ENCODE data around the gene GRM7. TPM values are rescaled to one million over a fixed set of nuclear protein-coding genes. Genes with fewer than 3 reads are reported as not detected.
A peak's percentile ranks its signal among the peaks of the same experiment; 100 is the strongest.

The GRM7 gene
- total and polyA plus RNA-seq, 9 donors: 0.18 to 0.85 (median 0.26) TPM; not detected in 3

- Histone ChIP-seq H3K36me3 (no peaks in the 10 kb centered on the region), H3K9me3 (no peaks in the 10 kb centered on the region), H3K27ac (no peak overlapping the region), H3K4me1 (ENCODE audit: insufficient read depth) (no peaks in the 10 kb centered on the region), H3K4me3 (no peak overlapping the region), H3K27me3 (peaks cover 2% of the 10 kb centered on the region)
- WGBS, 3 donors: 74 to 84% (median 81%) methylated on average over 3 of the region's 3 CpGs
- DNase-seq: no peak
- TF ChIP-seq EP300 (IDR thresholded peaks at IDR 0.05): no peak
- no peak for TF ChIP-seq POLR2A (IDR thresholded peaks at IDR 0.05)
- no peak for TF ChIP-seq CTCF (IDR thresholded peaks at IDR 0.05)
- intact Hi-C loops (cut with DNase I): no loop called here
Measured at GRCh38 chr3:6912240-6912639, 51.3 kb downstream of the GRM7 start.

- DNase-seq: no peak
- intact Hi-C loops (cut with DNase I): no loop called here
- Histone ChIP-seq H3K4me3 (no peak overlapping the region), H3K27me3 (peaks cover 2% of the 10 kb centered on the region), H3K36me3 (no peaks in the 10 kb centered on the region), H3K9me3 (no peaks in the 10 kb centered on the region), H3K4me1 (ENCODE audit: insufficient read depth) (no peaks in the 10 kb centered on the region), H3K27ac (no peak overlapping the region)
- no peak for TF ChIP-seq POLR2A (IDR thresholded peaks at IDR 0.05)
- TF ChIP-seq CTCF (IDR thresholded peaks at IDR 0.05): no peak
- TF ChIP-seq EP300 (IDR thresholded peaks at IDR 0.05): no peak
- WGBS, 3 donors: 57 to 95% (median 74%) methylated on average over 1 of the region's 1 CpG
Measured at GRCh38 chr3:6915898-6916297, 55.0 kb downstream of the GRM7 start.

- Histone ChIP-seq H3K4me3 (no peak overlapping the region), H3K36me3 (no peaks in the 10 kb centered on the region), H3K27ac (no peak overlapping the region), H3K4me1 (ENCODE audit: insufficient read depth) (no peaks in the 10 kb centered on the region), H3K9me3 (no peaks in the 10 kb centered on the region), H3K27me3 (no peaks in the 10 kb centered on the region)
- 24 to 54% (median 27%) methylated on average over 8 of the region's 8 CpGs for WGBS, 3 donors
- no peak for TF ChIP-seq CTCF (IDR thresholded peaks at IDR 0.05)
- no peak for TF ChIP-seq POLR2A (IDR thresholded peaks at IDR 0.05)
- TF ChIP-seq EP300 (IDR thresholded peaks at IDR 0.05): no peak
- DNase-seq: peak in 1 of 5 donors; percentile 26
- intact Hi-C loops (cut with DNase I): no loop called here
Measured at GRCh38 chr3:6921066-6921465, 60.2 kb downstream of the GRM7 start.

- WGBS, 3 donors: 80 to 85% (median 83%) methylated on average over 8 of the region's 8 CpGs
- no peak overlapping the region for H3K4me3 ChIP-seq
- H3K36me3 ChIP-seq: no peaks in the 10 kb centered on the region
- intact Hi-C loops (cut with DNase I): no loop called here
- no peaks in the 10 kb centered on the region for H3K27me3 ChIP-seq
- no peak overlapping the region for H3K27ac ChIP-seq
- no peak for TF ChIP-seq CTCF (IDR thresholded peaks at IDR 0.05)
- no peak for TF ChIP-seq EP300 (IDR thresholded peaks at IDR 0.05)
- H3K4me1 ChIP-seq (ENCODE audit: insufficient read depth): no peaks in the 10 kb centered on the region
- no peaks in the 10 kb centered on the region for H3K9me3 ChIP-seq
- no peak for DNase-seq
Measured at GRCh38 chr3:6921876-6922275, 61.0 kb downstream of the GRM7 start.

- Histone ChIP-seq H3K4me1 (ENCODE audit: insufficient read depth) (no peaks in the 10 kb centered on the region), H3K27ac (no peak overlapping the region), H3K36me3 (no peaks in the 10 kb centered on the region), H3K4me3 (no peak overlapping the region), H3K9me3 (no peaks in the 10 kb centered on the region), H3K27me3 (no peaks in the 10 kb centered on the region)
- DNase-seq: no peak
- 64 to 69% (median 68%) methylated on average over 2 of the region's 2 CpGs for WGBS, 3 donors
- intact Hi-C loops (cut with DNase I): no loop called here
- TF ChIP-seq CTCF (IDR thresholded peaks at IDR 0.05) (no peak), EP300 (IDR thresholded peaks at IDR 0.05) (no peak), POLR2A (IDR thresholded peaks at IDR 0.05) (no peak)
Measured at GRCh38 chr3:6928064-6928463, 67.1 kb downstream of the GRM7 start.
